ENCODE results near the gene L3MBTL2.

The L3MBTL2 gene

GRCh38 chr22:41248314-41248713 lies 43.2 kb downstream of the L3MBTL2 start:
- ChIA-PET POLR2A (no interaction called here), CTCF (no interaction called here)

GRCh38 chr22:41248758-41249157 lies 43.6 kb downstream of the L3MBTL2 start:
- POLR2A ChIA-PET: no interaction called here
- no peak for DNase-seq (ENCODE audit: extremely low spot score)
- TF ChIP-seq FOXM1 (IDR thresholded peaks at IDR 0.05; ENCODE audit: borderline replicate concordance) (no peak), SUZ12 (IDR thresholded peaks at IDR 0.05) (no peak), HDGF (IDR thresholded peaks at IDR 0.05; ENCODE audit: borderline replicate concordance) (no peak), PKNOX1 (IDR thresholded peaks at IDR 0.05) (no peak), FOXA1 (IDR thresholded peaks at IDR 0.05) (no peak), L3MBTL2 (conservative IDR thresholded peaks at IDR 0.05) (no peak), ARNT (IDR thresholded peaks at IDR 0.05) (no peak), BHLHE40 (IDR thresholded peaks at IDR 0.05; ENCODE audit: borderline replicate concordance) (no peak), ZNF384 (IDR thresholded peaks at IDR 0.05) (no peak), NFRKB (IDR thresholded peaks at IDR 0.05) (no peak), TARDBP (IDR thresholded peaks at IDR 0.05) (no peak), CTBP1 (IDR thresholded peaks at IDR 0.05; ENCODE audit: borderline replicate concordance) (no peak), LEF1 (IDR thresholded peaks at IDR 0.05; ENCODE audit: borderline replicate concordance) (no peak), ELF4 (IDR thresholded peaks at IDR 0.05) (no peak), SP1 (IDR thresholded peaks at IDR 0.05) (no peak), FOXK2 (IDR thresholded peaks at IDR 0.05) (no peak)
- CTCF ChIA-PET: no interaction called here

More at GRCh38 chr22:41248314-41248713, 43.2 kb downstream of the L3MBTL2 start:
- no peak for DNase-seq (ENCODE audit: extremely low spot score)
- TF ChIP-seq L3MBTL2 (conservative IDR thresholded peaks at IDR 0.05): no peak
- no peak for TF ChIP-seq SUZ12 (IDR thresholded peaks at IDR 0.05)
- no peak for TF ChIP-seq FOXM1 (IDR thresholded peaks at IDR 0.05; ENCODE audit: borderline replicate concordance)
- no peak for TF ChIP-seq SP1 (IDR thresholded peaks at IDR 0.05)

DNA sequence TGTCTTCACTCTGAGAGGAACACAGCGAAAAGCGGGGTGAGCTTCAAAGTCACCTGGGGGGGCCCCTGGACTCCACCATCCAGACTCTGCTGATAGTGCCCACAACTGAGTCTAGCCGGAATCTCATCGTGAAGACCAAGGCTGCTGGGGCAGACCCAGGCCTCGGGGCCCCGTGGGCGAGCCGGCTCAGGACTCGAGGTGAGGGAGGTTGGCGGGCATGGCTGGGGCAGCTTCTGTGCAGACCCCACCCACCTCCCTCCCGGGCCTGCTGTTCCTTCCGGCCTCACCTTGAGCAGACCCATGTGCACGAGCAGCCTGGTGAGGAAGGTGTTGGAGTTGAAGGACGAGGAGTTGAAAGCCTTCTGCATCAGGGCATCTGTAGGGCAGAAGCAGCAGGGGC lies 44.3 kb downstream of the L3MBTL2 start:
- no peak for DNase-seq (ENCODE audit: extremely low spot score)
- POLR2A ChIA-PET: no interaction called here
- no peak for TF ChIP-seq TARDBP (IDR thresholded peaks at IDR 0.05)
- TF ChIP-seq SUZ12 (IDR thresholded peaks at IDR 0.05): no peak
- TF ChIP-seq BHLHE40 (IDR thresholded peaks at IDR 0.05; ENCODE audit: borderline replicate concordance): no peak
- TF ChIP-seq ELF4 (IDR thresholded peaks at IDR 0.05): no peak
- TF ChIP-seq LEF1 (IDR thresholded peaks at IDR 0.05; ENCODE audit: borderline replicate concordance): no peak
- CTCF ChIA-PET: interaction anchor here (0.5 kb wide), 1 partner anchor 227 kb away, joined by 3 read pairs; no protein-coding TSS in a partner anchor

DNA sequence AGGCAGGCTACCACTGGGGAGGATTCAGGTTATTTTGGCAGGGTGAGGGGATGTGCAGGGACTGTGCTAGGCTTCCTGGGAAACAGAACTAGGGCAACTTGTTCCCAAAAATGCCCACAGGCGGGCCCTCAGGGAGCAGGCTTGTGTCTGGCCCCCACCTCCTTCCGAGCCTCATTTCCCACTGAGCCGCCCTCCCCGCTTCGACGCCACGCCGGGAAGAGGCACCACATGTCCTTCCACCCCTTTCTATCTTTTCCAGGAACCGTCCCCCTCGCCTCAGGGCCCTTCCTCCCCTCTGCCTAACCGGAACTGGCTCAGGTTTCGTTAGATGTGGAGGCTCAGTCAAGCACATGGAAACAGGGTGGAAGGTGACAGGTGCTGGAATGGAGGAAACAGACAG lies 45.0 kb downstream of the L3MBTL2 start:
- no peak for DNase-seq (ENCODE audit: extremely low spot score)
- ChIA-PET POLR2A (no interaction called here), CTCF (no interaction called here)
- no peak for TF ChIP-seq FOXM1 (IDR thresholded peaks at IDR 0.05; ENCODE audit: borderline replicate concordance)
- TF ChIP-seq TARDBP (IDR thresholded peaks at IDR 0.05): no peak
- TF ChIP-seq BHLHE40 (IDR thresholded peaks at IDR 0.05; ENCODE audit: borderline replicate concordance): no peak
- no peak for TF ChIP-seq ARNT (IDR thresholded peaks at IDR 0.05)
- no peak for TF ChIP-seq NFRKB (IDR thresholded peaks at IDR 0.05)
- TF ChIP-seq CTBP1 (IDR thresholded peaks at IDR 0.05; ENCODE audit: borderline replicate concordance): no peak
- no peak for TF ChIP-seq LEF1 (IDR thresholded peaks at IDR 0.05; ENCODE audit: borderline replicate concordance)
- no peak for TF ChIP-seq SP1 (IDR thresholded peaks at IDR 0.05)
- no peak for TF ChIP-seq PKNOX1 (IDR thresholded peaks at IDR 0.05)
- no peak for TF ChIP-seq ZNF384 (IDR thresholded peaks at IDR 0.05)

- CTCF ChIA-PET: interaction anchor here (0.7 kb wide), 1 partner anchor 9 kb away, joined by 3 read pairs; no protein-coding TSS in a partner anchor
- TF ChIP-seq SUZ12 (IDR thresholded peaks at IDR 0.05) (no peak), ELF4 (IDR thresholded peaks at IDR 0.05) (no peak), FOXA1 (IDR thresholded peaks at IDR 0.05) (no peak), ZNF384 (IDR thresholded peaks at IDR 0.05) (no peak), L3MBTL2 (conservative IDR thresholded peaks at IDR 0.05) (no peak), CTBP1 (IDR thresholded peaks at IDR 0.05; ENCODE audit: borderline replicate concordance) (no peak), BHLHE40 (IDR thresholded peaks at IDR 0.05; ENCODE audit: borderline replicate concordance) (no peak), LEF1 (IDR thresholded peaks at IDR 0.05; ENCODE audit: borderline replicate concordance) (no peak), FOXK2 (IDR thresholded peaks at IDR 0.05) (no peak), TARDBP (IDR thresholded peaks at IDR 0.05) (no peak), NFRKB (IDR thresholded peaks at IDR 0.05) (no peak), SP1 (IDR thresholded peaks at IDR 0.05) (no peak), ARNT (IDR thresholded peaks at IDR 0.05) (no peak), PKNOX1 (IDR thresholded peaks at IDR 0.05) (no peak), HDGF (IDR thresholded peaks at IDR 0.05; ENCODE audit: borderline replicate concordance) (no peak)
- DNase-seq (ENCODE audit: extremely low spot score): no peak
- POLR2A ChIA-PET: interaction anchor here (1.0 kb wide), 1 partner anchor 34 kb away, joined by 3 read pairs; the partner anchor contains the start of gene RANGAP1
Measured at GRCh38 chr22:41252365-41252764, 47.3 kb downstream of the L3MBTL2 start.

DNA sequence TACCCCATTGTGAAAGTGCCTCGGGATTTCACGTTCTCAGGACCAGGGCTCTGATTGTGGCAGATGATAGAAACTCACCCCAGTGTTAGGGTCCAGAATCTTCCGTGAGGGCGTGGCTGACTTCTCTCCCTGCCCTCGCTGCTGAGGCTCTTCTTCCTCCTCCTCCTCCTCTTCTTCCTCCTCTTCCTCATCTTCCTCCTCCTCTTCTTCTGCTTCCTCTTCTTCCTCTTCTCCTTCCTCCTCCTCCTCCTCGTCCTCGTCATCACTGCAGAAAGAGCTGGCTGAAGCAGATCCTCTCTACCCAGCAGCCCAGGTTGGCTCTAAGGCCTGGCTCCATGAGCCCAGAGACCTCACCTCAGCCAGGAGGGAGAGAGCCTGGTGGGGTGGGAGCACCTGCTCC lies 49.1 kb downstream of the L3MBTL2 start:
- ChIA-PET CTCF (no interaction called here), POLR2A (no interaction called here)
- no peak for DNase-seq (ENCODE audit: extremely low spot score)
- TF ChIP-seq L3MBTL2 (conservative IDR thresholded peaks at IDR 0.05): no peak
- no peak for TF ChIP-seq LEF1 (IDR thresholded peaks at IDR 0.05; ENCODE audit: borderline replicate concordance)
- no peak for TF ChIP-seq ELF4 (IDR thresholded peaks at IDR 0.05)
- TF ChIP-seq FOXK2 (IDR thresholded peaks at IDR 0.05): no peak
- TF ChIP-seq ZNF384 (IDR thresholded peaks at IDR 0.05): no peak
- TF ChIP-seq PKNOX1 (IDR thresholded peaks at IDR 0.05): no peak
- no peak for TF ChIP-seq BHLHE40 (IDR thresholded peaks at IDR 0.05; ENCODE audit: borderline replicate concordance)
- TF ChIP-seq HDGF (IDR thresholded peaks at IDR 0.05; ENCODE audit: borderline replicate concordance): no peak
- TF ChIP-seq NFRKB (IDR thresholded peaks at IDR 0.05): no peak
- no peak for TF ChIP-seq CTBP1 (IDR thresholded peaks at IDR 0.05; ENCODE audit: borderline replicate concordance)
- no peak for TF ChIP-seq ARNT (IDR thresholded peaks at IDR 0.05)
- no peak for TF ChIP-seq TARDBP (IDR thresholded peaks at IDR 0.05)
- no peak for TF ChIP-seq SUZ12 (IDR thresholded peaks at IDR 0.05)
- no peak for TF ChIP-seq SP1 (IDR thresholded peaks at IDR 0.05)
- no peak for TF ChIP-seq FOXA1 (IDR thresholded peaks at IDR 0.05)
- TF ChIP-seq FOXM1 (IDR thresholded peaks at IDR 0.05; ENCODE audit: borderline replicate concordance): no peak
